K562 (cell line): Measurements from ENCODE around the gene PACC1. TPM values are rescaled to one million over a fixed set of nuclear protein-coding genes. Genes with fewer than 3 reads are reported as not detected.

Experiments used
- KAT2B ChIP-seq: IDR thresholded peaks from one replicate; pipeline ENCODE4 v1.6.1; 2012; ENCODE audit warnings: low read depth, mild to moderate bottlenecking, control low read depth, inconsistent platforms, low read length, moderate library complexity
- MBD1 ChIP-seq: fragments of 250-450 bp; sonication (Bioruptor Pico); IDR thresholded peaks from 2 replicates; pipeline ENCODE4 v1.8.0; 2022; ENCODE audit warnings: inconsistent platforms
- NFATC3 ChIP-seq: fragments of 450-650 bp; IDR thresholded peaks from 2 replicates; pipeline ENCODE4 v1.6.1; 2017; ENCODE audit warnings: mild to moderate bottlenecking
- NR2C1 ChIP-seq, 2 experiments: fragments of 450-650 bp; IDR thresholded peaks; 2 replicates each; pipeline ENCODE4 v1.6.1; 2017; ENCODE audit warnings: mild to moderate bottlenecking in 2 of 2, antibody characterized with exemption in 1 of 2, inconsistent platforms in 1 of 2, missing compliant biosample characterization in 1 of 2, missing genetic modification characterization in 1 of 2
- polyA plus RNA-seq, 8 experiments: library from polyadenylated mRNA; depleted of rRNA in 4 of 8; stranded (reverse) in 5 of 8; unstranded in 3 of 8; fragments of >200 nt; fragmentation: Nextera tagmentation in 2 of 8; fragmentation: Illumina TruSeq in 1 of 8; extraction: Ambion mirVana in 2 of 8; extraction: Trizol in 1 of 8; gene quantifications; 2 replicates each; pipeline versions ENCODE4 v1.2.1 to v1.2.3, GENCODE V29; 2011 to 2014; ENCODE audit warnings: inconsistent platforms in 1 of 8, missing spikeins in 1 of 8
- total RNA-seq, 7 experiments: library from RNA; depleted of rRNA in 6 of 7; stranded (reverse); fragments of >200 nt in 6 of 7; fragmentation: Illumina TruSeq in 2 of 7; extraction: Trizol in 2 of 7; gene quantifications; 2 replicates each; pipeline versions ENCODE4 v1.2.1 to v1.2.3, GENCODE V29; 2011 to 2021; ENCODE audit warnings: low replicate concordance in 1 of 7
- TF ChIP-seq, protein P1 (sequence below): fragments of 450-650 bp; IDR thresholded peaks from 2 replicates; pipeline ENCODE4 v1.6.1; 2016; ENCODE audit warnings: mild to moderate bottlenecking, moderate library complexity

The PACC1 gene
- total and polyA plus RNA-seq, 9 of the 15 experiments (the other 6 are each of a cell fraction or from before 2014, with no cell fraction given), result 7.1 to 19.3 (median 14.9) TPM

GRCh38 chr1:212375986-212376385 lies 38.7 kb downstream of the PACC1 start (continued):
- TF ChIP-seq, protein P1, sequence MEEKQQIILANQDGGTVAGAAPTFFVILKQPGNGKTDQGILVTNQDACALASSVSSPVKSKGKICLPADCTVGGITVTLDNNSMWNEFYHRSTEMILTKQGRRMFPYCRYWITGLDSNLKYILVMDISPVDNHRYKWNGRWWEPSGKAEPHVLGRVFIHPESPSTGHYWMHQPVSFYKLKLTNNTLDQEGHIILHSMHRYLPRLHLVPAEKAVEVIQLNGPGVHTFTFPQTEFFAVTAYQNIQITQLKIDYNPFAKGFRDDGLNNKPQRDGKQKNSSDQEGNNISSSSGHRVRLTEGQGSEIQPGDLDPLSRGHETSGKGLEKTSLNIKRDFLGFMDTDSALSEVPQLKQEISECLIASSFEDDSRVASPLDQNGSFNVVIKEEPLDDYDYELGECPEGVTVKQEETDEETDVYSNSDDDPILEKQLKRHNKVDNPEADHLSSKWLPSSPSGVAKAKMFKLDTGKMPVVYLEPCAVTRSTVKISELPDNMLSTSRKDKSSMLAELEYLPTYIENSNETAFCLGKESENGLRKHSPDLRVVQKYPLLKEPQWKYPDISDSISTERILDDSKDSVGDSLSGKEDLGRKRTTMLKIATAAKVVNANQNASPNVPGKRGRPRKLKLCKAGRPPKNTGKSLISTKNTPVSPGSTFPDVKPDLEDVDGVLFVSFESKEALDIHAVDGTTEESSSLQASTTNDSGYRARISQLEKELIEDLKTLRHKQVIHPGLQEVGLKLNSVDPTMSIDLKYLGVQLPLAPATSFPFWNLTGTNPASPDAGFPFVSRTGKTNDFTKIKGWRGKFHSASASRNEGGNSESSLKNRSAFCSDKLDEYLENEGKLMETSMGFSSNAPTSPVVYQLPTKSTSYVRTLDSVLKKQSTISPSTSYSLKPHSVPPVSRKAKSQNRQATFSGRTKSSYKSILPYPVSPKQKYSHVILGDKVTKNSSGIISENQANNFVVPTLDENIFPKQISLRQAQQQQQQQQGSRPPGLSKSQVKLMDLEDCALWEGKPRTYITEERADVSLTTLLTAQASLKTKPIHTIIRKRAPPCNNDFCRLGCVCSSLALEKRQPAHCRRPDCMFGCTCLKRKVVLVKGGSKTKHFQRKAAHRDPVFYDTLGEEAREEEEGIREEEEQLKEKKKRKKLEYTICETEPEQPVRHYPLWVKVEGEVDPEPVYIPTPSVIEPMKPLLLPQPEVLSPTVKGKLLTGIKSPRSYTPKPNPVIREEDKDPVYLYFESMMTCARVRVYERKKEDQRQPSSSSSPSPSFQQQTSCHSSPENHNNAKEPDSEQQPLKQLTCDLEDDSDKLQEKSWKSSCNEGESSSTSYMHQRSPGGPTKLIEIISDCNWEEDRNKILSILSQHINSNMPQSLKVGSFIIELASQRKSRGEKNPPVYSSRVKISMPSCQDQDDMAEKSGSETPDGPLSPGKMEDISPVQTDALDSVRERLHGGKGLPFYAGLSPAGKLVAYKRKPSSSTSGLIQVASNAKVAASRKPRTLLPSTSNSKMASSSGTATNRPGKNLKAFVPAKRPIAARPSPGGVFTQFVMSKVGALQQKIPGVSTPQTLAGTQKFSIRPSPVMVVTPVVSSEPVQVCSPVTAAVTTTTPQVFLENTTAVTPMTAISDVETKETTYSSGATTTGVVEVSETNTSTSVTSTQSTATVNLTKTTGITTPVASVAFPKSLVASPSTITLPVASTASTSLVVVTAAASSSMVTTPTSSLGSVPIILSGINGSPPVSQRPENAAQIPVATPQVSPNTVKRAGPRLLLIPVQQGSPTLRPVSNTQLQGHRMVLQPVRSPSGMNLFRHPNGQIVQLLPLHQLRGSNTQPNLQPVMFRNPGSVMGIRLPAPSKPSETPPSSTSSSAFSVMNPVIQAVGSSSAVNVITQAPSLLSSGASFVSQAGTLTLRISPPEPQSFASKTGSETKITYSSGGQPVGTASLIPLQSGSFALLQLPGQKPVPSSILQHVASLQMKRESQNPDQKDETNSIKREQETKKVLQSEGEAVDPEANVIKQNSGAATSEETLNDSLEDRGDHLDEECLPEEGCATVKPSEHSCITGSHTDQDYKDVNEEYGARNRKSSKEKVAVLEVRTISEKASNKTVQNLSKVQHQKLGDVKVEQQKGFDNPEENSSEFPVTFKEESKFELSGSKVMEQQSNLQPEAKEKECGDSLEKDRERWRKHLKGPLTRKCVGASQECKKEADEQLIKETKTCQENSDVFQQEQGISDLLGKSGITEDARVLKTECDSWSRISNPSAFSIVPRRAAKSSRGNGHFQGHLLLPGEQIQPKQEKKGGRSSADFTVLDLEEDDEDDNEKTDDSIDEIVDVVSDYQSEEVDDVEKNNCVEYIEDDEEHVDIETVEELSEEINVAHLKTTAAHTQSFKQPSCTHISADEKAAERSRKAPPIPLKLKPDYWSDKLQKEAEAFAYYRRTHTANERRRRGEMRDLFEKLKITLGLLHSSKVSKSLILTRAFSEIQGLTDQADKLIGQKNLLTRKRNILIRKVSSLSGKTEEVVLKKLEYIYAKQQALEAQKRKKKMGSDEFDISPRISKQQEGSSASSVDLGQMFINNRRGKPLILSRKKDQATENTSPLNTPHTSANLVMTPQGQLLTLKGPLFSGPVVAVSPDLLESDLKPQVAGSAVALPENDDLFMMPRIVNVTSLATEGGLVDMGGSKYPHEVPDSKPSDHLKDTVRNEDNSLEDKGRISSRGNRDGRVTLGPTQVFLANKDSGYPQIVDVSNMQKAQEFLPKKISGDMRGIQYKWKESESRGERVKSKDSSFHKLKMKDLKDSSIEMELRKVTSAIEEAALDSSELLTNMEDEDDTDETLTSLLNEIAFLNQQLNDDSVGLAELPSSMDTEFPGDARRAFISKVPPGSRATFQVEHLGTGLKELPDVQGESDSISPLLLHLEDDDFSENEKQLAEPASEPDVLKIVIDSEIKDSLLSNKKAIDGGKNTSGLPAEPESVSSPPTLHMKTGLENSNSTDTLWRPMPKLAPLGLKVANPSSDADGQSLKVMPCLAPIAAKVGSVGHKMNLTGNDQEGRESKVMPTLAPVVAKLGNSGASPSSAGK, result no peak
- TF ChIP-seq MBD1 (CRISPR knock-in tag) (no peak), NFATC3 (no peak), NR2C1 (IDR thresholded peaks at IDR 0.05) (no peak), NR2C1 (tag; IDR thresholded peaks at IDR 0.05) (no peak), KAT2B (no peak)
- TF ChIP-seq, all 486 proteins: peak for 0
